ENCODE results near the gene RPS17.
"Not testable (repeated sequence)": the region's sequence is repeated elsewhere in the genome, so short reads cannot be mapped to it uniquely, and the experiment has no call there.

- not testable (repeated sequence) for TF ChIP-seq EZH2 (IDR thresholded peaks at IDR 0.05; ENCODE audit: borderline replicate concordance, insufficient read depth, low read depth, low read length, poor library complexity, severe bottlenecking); CTCF (IDR thresholded peaks at IDR 0.05)
These were observed 42.3 kb downstream of the RPS17 start for GRCh38 chr15:82497978-82498377.

Measured in B cell (primary cell).